Measurements from ENCODE around the gene OLFML3.
"Not testable (repeated sequence)": the region's sequence is repeated elsewhere in the genome, so short reads cannot be mapped to it uniquely, and the experiment has no call there.

Gene OLFML3

DNA sequence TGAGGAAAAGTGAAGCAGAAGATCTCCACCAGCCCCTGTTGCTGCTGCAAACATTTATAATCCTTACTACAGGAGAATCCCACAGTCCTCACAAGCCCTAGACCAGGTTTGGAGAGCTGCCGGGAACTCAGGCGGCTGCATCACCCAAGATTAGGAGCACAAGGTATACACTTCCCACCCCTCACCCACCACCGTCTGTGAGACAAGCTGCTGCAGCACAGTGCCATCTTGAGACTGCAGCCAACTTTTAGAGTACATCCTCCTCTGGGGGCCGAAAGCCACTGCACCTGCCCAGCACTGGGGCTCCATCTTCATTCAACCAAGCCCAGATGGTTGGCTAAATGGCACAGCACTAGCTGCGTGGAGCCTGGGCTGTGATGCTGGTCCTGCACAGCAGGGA lies 13.8 kb downstream of the OLFML3 start:
- no peak for TF ChIP-seq ZNF274 (IDR thresholded peaks at IDR 0.05; ENCODE audit: low read depth, low read length)
- H3K4me3 ChIP-seq (ENCODE audit: low read length), result no peak overlapping the region

GRCh38 chr1:113993766-113994165 lies 14.5 kb downstream of the OLFML3 start:
- TF ChIP-seq ZNF274 (IDR thresholded peaks at IDR 0.05; ENCODE audit: low read depth, low read length), result no peak

GRCh38 chr1:113995382-113995781 lies 16.1 kb downstream of the OLFML3 start:
- no peak overlapping the region for H3K4me3 ChIP-seq (ENCODE audit: low read length)
- no peak for TF ChIP-seq ZNF274 (IDR thresholded peaks at IDR 0.05; ENCODE audit: low read depth, low read length)

More at GRCh38 chr1:113993766-113994165, 14.5 kb downstream of the OLFML3 start:
- H3K4me3 ChIP-seq (ENCODE audit: low read length), result no peak overlapping the region

GRCh38 chr1:113998361-113998760 lies 19.1 kb downstream of the OLFML3 start:
- no peak for TF ChIP-seq ZNF274 (IDR thresholded peaks at IDR 0.05; ENCODE audit: low read depth, low read length)
- no peak overlapping the region for H3K4me3 ChIP-seq (ENCODE audit: low read length)

DNA sequence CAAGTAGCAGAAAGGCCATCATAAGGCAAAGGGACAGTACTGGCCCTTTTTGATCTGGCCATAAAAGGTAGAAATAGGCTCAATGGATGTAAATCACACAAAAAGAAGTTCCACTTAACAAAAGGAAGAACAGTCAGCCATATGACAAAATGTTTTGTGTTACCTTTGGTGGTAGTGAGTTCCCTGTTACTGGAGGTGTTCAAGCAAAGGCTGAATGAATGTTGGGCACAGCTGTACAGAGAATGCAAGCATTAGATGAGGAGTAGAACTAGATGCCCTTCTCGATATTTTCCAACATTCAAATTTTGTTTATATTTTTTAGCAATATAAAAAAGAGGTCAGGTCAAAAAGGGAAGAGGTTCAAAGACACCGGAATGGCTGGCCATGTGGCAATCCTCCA lies 20.0 kb downstream of the OLFML3 start:
- H3K4me3 ChIP-seq (ENCODE audit: low read length), result no peak overlapping the region
- TF ChIP-seq ZNF274 (IDR thresholded peaks at IDR 0.05; ENCODE audit: low read depth, low read length), result no peak

GRCh38 chr1:113999799-114000198 lies 20.5 kb downstream of the OLFML3 start:
- TF ChIP-seq ZNF274 (IDR thresholded peaks at IDR 0.05; ENCODE audit: low read depth, low read length), result no peak
- H3K4me3 ChIP-seq (ENCODE audit: low read length), result no peak overlapping the region

DNA sequence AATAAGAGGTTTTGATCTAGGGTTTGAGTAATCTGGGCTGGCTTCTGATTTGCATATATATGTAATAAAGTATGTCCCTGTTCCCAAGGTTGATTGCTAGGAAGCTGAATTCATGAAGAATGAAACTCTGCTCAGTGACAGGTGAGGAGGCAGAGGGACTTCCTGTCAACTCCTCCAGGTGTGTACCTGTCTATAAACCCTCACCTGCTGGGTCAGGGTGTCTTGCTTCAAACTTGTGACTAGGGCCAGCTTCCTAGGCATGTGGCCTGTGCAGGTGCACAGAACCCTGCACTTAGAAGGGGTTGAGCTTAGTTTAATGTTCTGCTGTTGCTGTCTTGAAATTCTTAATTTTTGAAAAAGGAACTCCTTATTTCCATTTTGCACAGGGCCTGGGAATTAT lies 21.1 kb downstream of the OLFML3 start:
- no peak overlapping the region for H3K4me3 ChIP-seq (ENCODE audit: low read length)

GRCh38 chr1:114002492-114003239 lies 23.4 kb downstream of the OLFML3 start:
- no peak overlapping the region for H3K4me3 ChIP-seq (ENCODE audit: low read length)
- TF ChIP-seq ZNF274 (IDR thresholded peaks at IDR 0.05; ENCODE audit: low read depth, low read length), result no peak

More for the DNA sequence above, 21.1 kb downstream of the OLFML3 start:
- TF ChIP-seq ZNF274 (IDR thresholded peaks at IDR 0.05; ENCODE audit: low read depth, low read length), result no peak

DNA sequence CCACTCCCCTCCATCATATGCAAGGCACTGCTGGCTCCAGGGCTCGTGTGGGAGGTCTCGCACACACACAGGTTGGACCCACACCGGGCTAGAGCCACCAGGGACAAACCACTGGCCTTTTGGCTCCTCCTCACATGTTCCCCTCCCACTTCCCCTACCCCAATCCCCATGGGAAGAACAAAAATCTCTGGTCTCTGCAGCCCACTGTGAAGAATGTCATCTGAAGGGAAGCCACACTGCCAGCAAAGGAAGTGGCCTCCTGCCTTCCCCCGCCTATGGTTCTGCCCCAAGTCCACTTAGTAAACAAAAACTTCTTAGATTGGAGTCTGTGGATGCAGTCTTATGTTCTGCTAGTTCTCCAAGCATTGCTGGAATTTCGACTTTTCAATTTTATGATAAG lies 24.2 kb downstream of the OLFML3 start:
- no peak for TF ChIP-seq ZNF274 (IDR thresholded peaks at IDR 0.05; ENCODE audit: low read depth, low read length)
- H3K4me3 ChIP-seq (ENCODE audit: low read length), result no peak overlapping the region

- not testable (repeated sequence) for H3K4me3 ChIP-seq (ENCODE audit: low read length)
Observed at GRCh38 chr1:114006825-114007224, 27.6 kb downstream of the OLFML3 start.

DNA sequence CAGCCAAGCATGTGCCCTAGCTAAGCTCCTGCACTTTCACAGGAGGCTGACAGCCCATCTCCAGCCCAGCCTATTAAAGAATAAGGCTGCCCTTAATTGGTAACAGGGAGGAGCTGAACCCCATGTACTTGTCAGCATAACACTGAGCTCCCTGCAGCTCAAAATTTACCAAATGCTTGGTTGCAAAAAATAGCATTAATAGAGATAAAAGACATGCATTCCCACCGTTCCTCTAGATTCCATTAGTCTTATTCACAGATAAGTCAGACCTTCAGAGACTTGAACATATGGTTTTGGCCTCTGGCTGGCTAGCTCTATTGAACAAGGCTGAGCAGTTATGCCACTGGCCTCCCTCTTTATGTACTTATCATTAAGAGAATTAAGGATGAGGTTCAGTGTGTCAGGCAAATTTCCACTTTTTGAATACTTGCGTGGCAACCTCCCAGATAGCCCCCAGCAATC lies 29.2 kb downstream of the OLFML3 start:
- H3K4me3 ChIP-seq (ENCODE audit: low read length), result no peak overlapping the region
- TF ChIP-seq ZNF274 (IDR thresholded peaks at IDR 0.05; ENCODE audit: low read depth, low read length), result no peak

GRCh38 chr1:114008993-114009392 lies 29.7 kb downstream of the OLFML3 start:
- no peak overlapping the region for H3K4me3 ChIP-seq (ENCODE audit: low read length)
- TF ChIP-seq ZNF274 (IDR thresholded peaks at IDR 0.05; ENCODE audit: low read depth, low read length), result no peak

GRCh38 chr1:114009393-114009792 lies 30.1 kb downstream of the OLFML3 start:
- no peak overlapping the region for H3K4me3 ChIP-seq (ENCODE audit: low read length)
- no peak for TF ChIP-seq ZNF274 (IDR thresholded peaks at IDR 0.05; ENCODE audit: low read depth, low read length)

- TF ChIP-seq ZNF274 (IDR thresholded peaks at IDR 0.05; ENCODE audit: low read depth, low read length), result no peak
Observed at GRCh38 chr1:114010433-114011184, 31.3 kb downstream of the OLFML3 start.

GRCh38 chr1:114011796-114012195 lies 32.5 kb downstream of the OLFML3 start:
- TF ChIP-seq ZNF274 (IDR thresholded peaks at IDR 0.05; ENCODE audit: low read depth, low read length), result no peak
- no peak overlapping the region for H3K4me3 ChIP-seq (ENCODE audit: low read length)

More at GRCh38 chr1:114010433-114011184, 31.3 kb downstream of the OLFML3 start:
- no peak overlapping the region for H3K4me3 ChIP-seq (ENCODE audit: low read length)

Measured in GM08714 (cell line).